Measurements from ENCODE around the gene RAB15. TPM values are rescaled to one million over a fixed set of nuclear protein-coding genes. Genes with fewer than 3 reads are reported as not detected.

Gene RAB15
- total and polyA plus RNA-seq, 2 of the 8 experiments (the other 6 are each of a cell fraction or from before 2014, with no cell fraction given), result 38.8 to 58.1 TPM

- TF ChIP-seq, protein P1, sequence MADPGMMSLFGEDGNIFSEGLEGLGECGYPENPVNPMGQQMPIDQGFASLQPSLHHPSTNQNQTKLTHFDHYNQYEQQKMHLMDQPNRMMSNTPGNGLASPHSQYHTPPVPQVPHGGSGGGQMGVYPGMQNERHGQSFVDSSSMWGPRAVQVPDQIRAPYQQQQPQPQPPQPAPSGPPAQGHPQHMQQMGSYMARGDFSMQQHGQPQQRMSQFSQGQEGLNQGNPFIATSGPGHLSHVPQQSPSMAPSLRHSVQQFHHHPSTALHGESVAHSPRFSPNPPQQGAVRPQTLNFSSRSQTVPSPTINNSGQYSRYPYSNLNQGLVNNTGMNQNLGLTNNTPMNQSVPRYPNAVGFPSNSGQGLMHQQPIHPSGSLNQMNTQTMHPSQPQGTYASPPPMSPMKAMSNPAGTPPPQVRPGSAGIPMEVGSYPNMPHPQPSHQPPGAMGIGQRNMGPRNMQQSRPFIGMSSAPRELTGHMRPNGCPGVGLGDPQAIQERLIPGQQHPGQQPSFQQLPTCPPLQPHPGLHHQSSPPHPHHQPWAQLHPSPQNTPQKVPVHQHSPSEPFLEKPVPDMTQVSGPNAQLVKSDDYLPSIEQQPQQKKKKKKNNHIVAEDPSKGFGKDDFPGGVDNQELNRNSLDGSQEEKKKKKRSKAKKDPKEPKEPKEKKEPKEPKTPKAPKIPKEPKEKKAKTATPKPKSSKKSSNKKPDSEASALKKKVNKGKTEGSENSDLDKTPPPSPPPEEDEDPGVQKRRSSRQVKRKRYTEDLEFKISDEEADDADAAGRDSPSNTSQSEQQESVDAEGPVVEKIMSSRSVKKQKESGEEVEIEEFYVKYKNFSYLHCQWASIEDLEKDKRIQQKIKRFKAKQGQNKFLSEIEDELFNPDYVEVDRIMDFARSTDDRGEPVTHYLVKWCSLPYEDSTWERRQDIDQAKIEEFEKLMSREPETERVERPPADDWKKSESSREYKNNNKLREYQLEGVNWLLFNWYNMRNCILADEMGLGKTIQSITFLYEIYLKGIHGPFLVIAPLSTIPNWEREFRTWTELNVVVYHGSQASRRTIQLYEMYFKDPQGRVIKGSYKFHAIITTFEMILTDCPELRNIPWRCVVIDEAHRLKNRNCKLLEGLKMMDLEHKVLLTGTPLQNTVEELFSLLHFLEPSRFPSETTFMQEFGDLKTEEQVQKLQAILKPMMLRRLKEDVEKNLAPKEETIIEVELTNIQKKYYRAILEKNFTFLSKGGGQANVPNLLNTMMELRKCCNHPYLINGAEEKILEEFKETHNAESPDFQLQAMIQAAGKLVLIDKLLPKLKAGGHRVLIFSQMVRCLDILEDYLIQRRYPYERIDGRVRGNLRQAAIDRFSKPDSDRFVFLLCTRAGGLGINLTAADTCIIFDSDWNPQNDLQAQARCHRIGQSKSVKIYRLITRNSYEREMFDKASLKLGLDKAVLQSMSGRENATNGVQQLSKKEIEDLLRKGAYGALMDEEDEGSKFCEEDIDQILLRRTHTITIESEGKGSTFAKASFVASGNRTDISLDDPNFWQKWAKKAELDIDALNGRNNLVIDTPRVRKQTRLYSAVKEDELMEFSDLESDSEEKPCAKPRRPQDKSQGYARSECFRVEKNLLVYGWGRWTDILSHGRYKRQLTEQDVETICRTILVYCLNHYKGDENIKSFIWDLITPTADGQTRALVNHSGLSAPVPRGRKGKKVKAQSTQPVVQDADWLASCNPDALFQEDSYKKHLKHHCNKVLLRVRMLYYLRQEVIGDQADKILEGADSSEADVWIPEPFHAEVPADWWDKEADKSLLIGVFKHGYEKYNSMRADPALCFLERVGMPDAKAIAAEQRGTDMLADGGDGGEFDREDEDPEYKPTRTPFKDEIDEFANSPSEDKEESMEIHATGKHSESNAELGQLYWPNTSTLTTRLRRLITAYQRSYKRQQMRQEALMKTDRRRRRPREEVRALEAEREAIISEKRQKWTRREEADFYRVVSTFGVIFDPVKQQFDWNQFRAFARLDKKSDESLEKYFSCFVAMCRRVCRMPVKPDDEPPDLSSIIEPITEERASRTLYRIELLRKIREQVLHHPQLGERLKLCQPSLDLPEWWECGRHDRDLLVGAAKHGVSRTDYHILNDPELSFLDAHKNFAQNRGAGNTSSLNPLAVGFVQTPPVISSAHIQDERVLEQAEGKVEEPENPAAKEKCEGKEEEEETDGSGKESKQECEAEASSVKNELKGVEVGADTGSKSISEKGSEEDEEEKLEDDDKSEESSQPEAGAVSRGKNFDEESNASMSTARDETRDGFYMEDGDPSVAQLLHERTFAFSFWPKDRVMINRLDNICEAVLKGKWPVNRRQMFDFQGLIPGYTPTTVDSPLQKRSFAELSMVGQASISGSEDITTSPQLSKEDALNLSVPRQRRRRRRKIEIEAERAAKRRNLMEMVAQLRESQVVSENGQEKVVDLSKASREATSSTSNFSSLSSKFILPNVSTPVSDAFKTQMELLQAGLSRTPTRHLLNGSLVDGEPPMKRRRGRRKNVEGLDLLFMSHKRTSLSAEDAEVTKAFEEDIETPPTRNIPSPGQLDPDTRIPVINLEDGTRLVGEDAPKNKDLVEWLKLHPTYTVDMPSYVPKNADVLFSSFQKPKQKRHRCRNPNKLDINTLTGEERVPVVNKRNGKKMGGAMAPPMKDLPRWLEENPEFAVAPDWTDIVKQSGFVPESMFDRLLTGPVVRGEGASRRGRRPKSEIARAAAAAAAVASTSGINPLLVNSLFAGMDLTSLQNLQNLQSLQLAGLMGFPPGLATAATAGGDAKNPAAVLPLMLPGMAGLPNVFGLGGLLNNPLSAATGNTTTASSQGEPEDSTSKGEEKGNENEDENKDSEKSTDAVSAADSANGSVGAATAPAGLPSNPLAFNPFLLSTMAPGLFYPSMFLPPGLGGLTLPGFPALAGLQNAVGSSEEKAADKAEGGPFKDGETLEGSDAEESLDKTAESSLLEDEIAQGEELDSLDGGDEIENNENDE (IDR thresholded peaks at IDR 0.05; ENCODE audit: insufficient replicate concordance, low read length), result no peak
- TF ChIP-seq TAF7 (optimal IDR thresholded peaks at IDR 0.05; ENCODE audit: borderline replicate concordance, low read depth, low read length) (no peak), TAF1 (IDR thresholded peaks at IDR 0.05; ENCODE audit: low read depth, low read length) (no peak), SP1 (IDR thresholded peaks at IDR 0.05; ENCODE audit: low read depth, low read length) (no peak), CHD1 (IDR thresholded peaks at IDR 0.05; ENCODE audit: low read depth, low read length) (no peak), CHD2 (IDR thresholded peaks at IDR 0.05; ENCODE audit: low read length) (no peak), NRF1 (IDR thresholded peaks at IDR 0.05; ENCODE audit: low read depth, low read length) (no peak), SRF (IDR thresholded peaks at IDR 0.05; ENCODE audit: low read depth, low read length) (no peak), RNF2 (IDR thresholded peaks at IDR 0.05; ENCODE audit: borderline replicate concordance, low read depth, low read length, missing control alignments, poor library complexity, severe bottlenecking) (no peak), RAD21 (IDR thresholded peaks at IDR 0.05 in 1 of 2, conservative IDR thresholded peaks at IDR 0.05 in 1 of 2; ENCODE audit: low read depth in 2 of 2, low read length in 2 of 2) (no peak), BRCA1 (IDR thresholded peaks at IDR 0.05; ENCODE audit: low read depth, low read length) (no peak)
Measured at GRCh38 chr14:64958743-64959142, 13.4 kb downstream of the RAB15 start (continued).

All from H1 (cell line).